IMR-90 (cell line): Measurements from ENCODE around the gene PHC2.

ENCODE experiments used
- BHLHE40 ChIP-seq: fragments of 150-350 bp; IDR thresholded peaks from 2 replicates; pipeline ENCODE4 v1.6.1; 2016; ENCODE audit warnings: mild to moderate bottlenecking, low read depth, low read length
- FOS ChIP-seq: fragments of 150-350 bp; IDR thresholded peaks from 2 replicates; pipeline ENCODE4 v1.6.1; 2016; ENCODE audit warnings: low read depth, low read length
- NFE2L2 ChIP-seq: fragments of 150-350 bp; IDR thresholded peaks from 2 replicates; pipeline ENCODE4 v1.6.1; 2016; ENCODE audit warnings: low read depth, mild to moderate bottlenecking, low read length
- POLR2A ChIP-seq: IDR thresholded peaks from 2 replicates; pipeline ENCODE4 v1.6.1; 2012; ENCODE audit warnings: mild to moderate bottlenecking, low read depth, low read length
- RAD21 ChIP-seq: IDR thresholded peaks from 2 replicates; pipeline ENCODE4 v1.6.1; 2012; ENCODE audit warnings: low read length, improper control_type of control experiment
- RFX5 ChIP-seq: IDR thresholded peaks from 2 replicates; pipeline ENCODE4 v1.8.0; 2012; ENCODE audit warnings: low read depth, mild to moderate bottlenecking, low read length, moderate library complexity
- USF2 ChIP-seq: fragments of 150-350 bp; IDR thresholded peaks from 2 replicates; pipeline ENCODE4 v1.6.1; 2017; ENCODE audit warnings: mild to moderate bottlenecking, antibody characterized with exemption, low read length, low read depth
- TF ChIP-seq, protein P1 (sequence below): conservative IDR thresholded peaks from 2 replicates; pipeline ENCODE4 v1.5.1; 2012; ENCODE audit warnings: mild to moderate bottlenecking, low read depth, low read length, improper control_type of control experiment

- TF ChIP-seq RAD21: no peak
- TF ChIP-seq, protein P1, sequence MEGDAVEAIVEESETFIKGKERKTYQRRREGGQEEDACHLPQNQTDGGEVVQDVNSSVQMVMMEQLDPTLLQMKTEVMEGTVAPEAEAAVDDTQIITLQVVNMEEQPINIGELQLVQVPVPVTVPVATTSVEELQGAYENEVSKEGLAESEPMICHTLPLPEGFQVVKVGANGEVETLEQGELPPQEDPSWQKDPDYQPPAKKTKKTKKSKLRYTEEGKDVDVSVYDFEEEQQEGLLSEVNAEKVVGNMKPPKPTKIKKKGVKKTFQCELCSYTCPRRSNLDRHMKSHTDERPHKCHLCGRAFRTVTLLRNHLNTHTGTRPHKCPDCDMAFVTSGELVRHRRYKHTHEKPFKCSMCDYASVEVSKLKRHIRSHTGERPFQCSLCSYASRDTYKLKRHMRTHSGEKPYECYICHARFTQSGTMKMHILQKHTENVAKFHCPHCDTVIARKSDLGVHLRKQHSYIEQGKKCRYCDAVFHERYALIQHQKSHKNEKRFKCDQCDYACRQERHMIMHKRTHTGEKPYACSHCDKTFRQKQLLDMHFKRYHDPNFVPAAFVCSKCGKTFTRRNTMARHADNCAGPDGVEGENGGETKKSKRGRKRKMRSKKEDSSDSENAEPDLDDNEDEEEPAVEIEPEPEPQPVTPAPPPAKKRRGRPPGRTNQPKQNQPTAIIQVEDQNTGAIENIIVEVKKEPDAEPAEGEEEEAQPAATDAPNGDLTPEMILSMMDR: no peak
- no peak for TF ChIP-seq BHLHE40
- no peak for TF ChIP-seq POLR2A
- TF ChIP-seq FOS: no peak
- TF ChIP-seq USF2: no peak
- TF ChIP-seq RFX5: no peak
- TF ChIP-seq NFE2L2: no peak
Measured at GRCh38 chr1:33366762-33367484, 64.0 kb downstream of the PHC2 start.
